SK-N-SH treated with all-trans-retinoic acid at 6 μM for 48 hours (cell line): ENCODE measurements around the gene MRGPRE.

ENCODE experiments used
- ARNTL ChIP-seq: fragments of 450-650 bp; formaldehyde crosslinking; IDR thresholded peaks from 2 replicates; pipeline ENCODE4 v1.5.0; 2020; ENCODE audit warnings: low read depth, mild to moderate bottlenecking, moderate library complexity, borderline replicate concordance
- BACH2 ChIP-seq: fragments of 250-450 bp; sonication (Bioruptor Pico); IDR thresholded peaks from 2 replicates; pipeline ENCODE4 v1.9.0; 2021; ENCODE audit warnings: mild to moderate bottlenecking, borderline replicate concordance
- CSRNP3 ChIP-seq: fragments of 250-450 bp; sonication (Bioruptor Pico); IDR thresholded peaks from 2 replicates; pipeline ENCODE4 v1.5.1; 2021; ENCODE audit warnings: mild to moderate bottlenecking, moderate library complexity
- GLIS3 ChIP-seq: fragments of 250-450 bp; sonication (Bioruptor Pico); IDR thresholded peaks from 2 replicates; pipeline ENCODE4 v1.5.0; 2020; ENCODE audit warnings: mild to moderate bottlenecking, moderate library complexity
- PATZ1 ChIP-seq: fragments of 250-450 bp; sonication (Bioruptor Pico); IDR thresholded peaks from 2 replicates; pipeline ENCODE4 v1.8.0; 2020; ENCODE audit warnings: mild to moderate bottlenecking, moderate library complexity, borderline replicate concordance
- PPARA ChIP-seq: fragments of 250-450 bp; sonication (Bioruptor Pico); IDR thresholded peaks from 2 replicates; pipeline ENCODE4 v1.5.0; 2020; ENCODE audit warnings: mild to moderate bottlenecking, borderline replicate concordance
- RARB ChIP-seq: fragments of 250-450 bp; sonication (Bioruptor Pico); IDR thresholded peaks from 2 replicates; pipeline ENCODE4 v1.8.0; 2021; ENCODE audit warnings: mild to moderate bottlenecking, moderate library complexity
- SNAI2 ChIP-seq: fragments of 250-450 bp; sonication (Bioruptor Pico); IDR thresholded peaks from 2 replicates; pipeline ENCODE4 v1.5.0; 2020; ENCODE audit warnings: mild to moderate bottlenecking, moderate library complexity
- TSHZ2 ChIP-seq: fragments of 250-450 bp; sonication (Bioruptor Pico); IDR thresholded peaks from 2 replicates; pipeline ENCODE4 v1.5.0; 2020; ENCODE audit warnings: mild to moderate bottlenecking, moderate library complexity
- ZC3H10 ChIP-seq: fragments of 250-450 bp; sonication (Bioruptor Pico); IDR thresholded peaks from 2 replicates; pipeline ENCODE4 v1.5.1; 2021; ENCODE audit warnings: mild to moderate bottlenecking, moderate library complexity
- ZFP30 ChIP-seq: fragments of 450-650 bp; formaldehyde crosslinking; IDR thresholded peaks from 2 replicates; pipeline ENCODE4 v1.5.0; 2022; ENCODE audit warnings: mild to moderate bottlenecking, moderate library complexity
- ZNF565 ChIP-seq: fragments of 450-650 bp; formaldehyde crosslinking; conservative IDR thresholded peaks from 2 replicates; pipeline ENCODE4 v1.5.0; 2020; ENCODE audit warnings: low read depth, mild to moderate bottlenecking, moderate library complexity
- ZNF70 ChIP-seq: fragments of 450-650 bp; formaldehyde crosslinking; IDR thresholded peaks from 2 replicates; pipeline ENCODE4 v1.5.0; 2020; ENCODE audit warnings: mild to moderate bottlenecking, moderate library complexity

- TF ChIP-seq ZNF70 (CRISPR knock-in tag) (no peak), PATZ1 (CRISPR knock-in tag) (no peak), BACH2 (CRISPR knock-in tag) (no peak), ZNF565 (no peak), ZFP30 (CRISPR knock-in tag) (no peak), CSRNP3 (CRISPR knock-in tag) (no peak), ZC3H10 (CRISPR knock-in tag) (no peak), ARNTL (CRISPR knock-in tag) (no peak), PPARA (CRISPR knock-in tag) (no peak), RARB (CRISPR knock-in tag) (no peak), SNAI2 (CRISPR knock-in tag) (no peak), TSHZ2 (no peak), GLIS3 (CRISPR knock-in tag) (no peak)
These were observed 48.7 kb downstream of the MRGPRE start for GRCh38 chr11:3183523-3183922.
